Stimulated activated CD4-positive, alpha-beta T cell treated with anti-CD3 and anti-CD28 coated beads, TNF-alpha, amount 100 ng/mL, for 48 hours (primary cell): Measurements from ENCODE around the gene RPS15A.

ENCODE experiments used
- DNase-seq, 3 donors: peaks; one replicate each; pipeline ENCODE4 v3.0.0-alpha.2; 2020; ENCODE audit warnings: low read depth in 3 of 3

Gene RPS15A

DNA sequence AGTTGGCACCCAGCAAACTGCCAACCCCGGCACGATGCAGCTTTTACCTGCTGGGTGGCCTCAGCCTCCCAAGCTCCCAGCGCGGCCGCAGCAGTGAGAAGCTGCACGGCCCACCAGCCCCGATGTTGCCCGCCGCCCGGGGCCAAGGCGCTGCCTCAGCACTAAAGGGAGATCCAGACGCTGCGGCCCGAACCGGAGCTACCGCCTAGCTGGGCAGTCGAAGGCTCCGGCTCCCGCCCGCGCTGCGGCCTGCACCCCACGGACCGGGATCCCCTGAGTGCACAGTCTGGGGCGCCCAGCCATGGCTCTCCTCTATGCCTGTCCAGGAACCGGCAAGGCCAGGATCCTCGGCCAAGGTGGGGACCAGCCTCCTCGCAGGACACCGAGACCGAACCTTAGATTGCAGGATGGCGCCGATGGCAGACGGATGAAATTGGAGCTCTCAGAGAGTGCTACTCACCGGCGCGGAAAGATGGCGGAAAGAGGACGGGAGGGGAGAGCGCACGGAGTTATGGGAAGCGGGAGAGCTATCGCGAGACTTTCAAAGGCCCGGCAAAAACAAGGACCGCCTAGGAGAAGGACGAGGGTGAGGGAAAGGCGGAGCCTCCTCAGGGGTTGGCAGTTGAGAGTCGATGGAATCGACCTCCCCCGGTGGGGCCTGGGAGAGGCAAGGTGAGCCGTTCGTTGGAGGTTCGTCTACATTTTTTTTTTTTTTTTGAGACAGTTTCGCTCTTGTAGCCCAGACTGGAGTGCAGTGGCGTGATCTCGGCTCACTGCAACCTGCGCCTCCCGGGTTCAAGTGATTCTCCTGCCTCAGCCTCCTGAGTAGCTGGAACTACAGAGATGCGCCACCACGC lies at the start of gene RPS15A:
RPS15A (minus strand) TSS at position 485 of the 857 bp plus-strand sequence. CDS start 1,221 bp downstream, outside the sequence.
- peak; percentile 88 to 92 (median 88) for DNase-seq

DNA sequence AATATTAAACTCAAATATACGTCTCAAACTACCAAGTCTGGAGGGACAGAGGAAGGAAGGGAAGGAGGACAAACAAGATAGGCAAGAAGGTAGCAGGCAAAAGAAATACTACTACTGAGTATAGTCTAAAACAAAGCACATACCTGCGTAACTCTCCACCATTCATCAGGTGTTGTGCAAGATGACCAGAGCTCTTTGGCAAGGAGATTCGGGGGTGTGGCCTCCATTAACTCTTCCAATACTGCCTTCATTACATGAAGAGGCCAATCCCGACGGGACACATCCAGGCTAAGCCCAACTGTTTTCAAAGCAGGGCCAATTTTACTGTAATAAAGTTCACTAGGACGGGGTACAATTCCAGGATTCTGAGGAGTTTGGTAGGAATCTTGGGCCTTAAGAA lies 49.4 kb upstream of the RPS15A start:
- DNase-seq, result no peak

DNA sequence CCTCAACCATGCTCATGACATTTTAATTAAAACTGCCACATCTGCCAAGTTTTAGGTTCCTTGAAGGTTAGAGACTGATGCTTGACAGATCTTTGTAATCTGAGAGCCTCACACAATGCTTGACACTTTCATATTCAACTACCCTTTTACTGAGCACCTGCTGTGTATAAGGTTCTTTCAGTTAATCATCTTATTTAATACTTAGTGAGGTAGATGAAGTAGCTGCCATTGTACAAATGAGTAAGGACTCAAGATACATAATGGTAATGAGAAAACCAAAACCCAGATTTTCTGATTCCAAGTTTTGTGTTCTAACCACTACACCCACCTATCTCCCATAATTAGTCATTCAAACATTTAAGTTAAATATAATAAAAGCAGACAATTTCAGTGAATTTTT lies 46.6 kb upstream of the RPS15A start:
- no peak for DNase-seq

DNA sequence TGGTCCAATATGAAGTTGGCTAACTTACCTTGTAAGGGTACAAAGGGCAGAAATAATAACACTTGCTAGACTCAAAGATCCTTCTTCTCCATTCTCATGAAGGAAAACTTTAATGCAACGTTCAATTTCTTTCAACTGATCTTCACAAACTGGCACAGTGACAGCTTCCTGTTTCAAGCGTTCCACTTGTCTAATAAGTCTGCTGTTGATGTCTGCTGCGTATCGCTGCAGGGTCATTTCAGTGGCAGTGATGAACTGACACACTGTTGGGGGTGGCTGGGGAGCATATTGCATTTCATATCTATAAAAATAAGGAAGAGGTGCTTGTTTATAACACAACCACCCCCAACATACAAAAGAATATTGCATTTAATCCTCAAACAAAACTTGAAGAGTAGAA lies 44.7 kb upstream of the RPS15A start:
- no peak for DNase-seq

DNA sequence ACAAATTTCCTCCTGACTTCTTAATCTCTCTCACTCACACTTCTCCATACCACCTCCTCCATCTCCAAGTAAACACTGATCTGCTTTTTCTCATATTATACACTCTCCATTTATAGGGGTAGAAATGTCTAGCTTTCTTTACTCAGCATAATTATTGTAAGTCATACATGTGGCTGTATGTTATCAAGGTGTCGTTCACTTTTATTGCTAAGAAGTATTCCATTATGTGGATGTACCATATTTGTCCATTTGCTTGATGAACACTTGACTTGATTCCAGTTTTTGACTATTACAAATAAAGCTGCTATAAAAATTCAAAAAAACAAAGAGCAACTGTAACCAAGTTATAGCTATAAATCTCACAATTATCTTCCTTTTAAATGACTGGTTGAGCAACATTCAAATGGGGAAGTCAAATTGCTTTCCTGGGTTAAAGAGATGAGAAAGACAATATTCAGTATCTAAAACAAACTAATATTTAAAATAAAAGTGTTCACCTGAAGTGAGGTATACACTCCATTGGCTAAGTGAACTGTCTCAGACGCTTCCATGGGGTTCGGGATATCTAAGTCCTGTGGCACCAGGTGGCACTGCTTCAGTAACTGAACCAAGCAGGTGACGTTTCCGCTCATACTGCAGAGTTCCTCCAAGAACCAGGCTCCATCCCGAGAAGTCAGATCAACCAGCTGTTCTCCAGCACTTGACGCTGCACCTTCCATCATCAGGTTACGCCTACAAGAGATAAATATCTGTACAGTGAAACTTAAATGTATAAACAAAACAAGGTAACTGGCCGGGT lies 43.8 kb upstream of the RPS15A start:
- no peak for DNase-seq

DNA sequence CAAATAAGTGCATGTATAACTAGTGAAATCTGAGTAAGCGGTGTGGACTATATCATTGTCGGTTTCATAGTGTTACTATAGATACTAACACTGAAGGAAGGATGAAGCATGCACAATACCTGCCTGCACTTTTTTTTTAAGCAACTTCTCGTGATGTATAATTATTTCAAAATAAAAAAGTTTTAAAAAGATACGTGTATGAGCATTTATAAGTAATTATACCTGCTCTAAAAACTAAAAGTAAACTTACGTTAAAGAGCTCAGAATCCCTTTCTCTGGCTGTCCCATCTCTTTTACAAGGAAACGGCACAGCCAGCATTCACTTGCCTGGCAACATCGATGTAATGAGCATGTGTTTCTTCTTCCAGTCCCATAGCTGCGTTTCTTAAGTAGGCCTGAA lies 42.5 kb upstream of the RPS15A start:
- no peak for DNase-seq

DNA sequence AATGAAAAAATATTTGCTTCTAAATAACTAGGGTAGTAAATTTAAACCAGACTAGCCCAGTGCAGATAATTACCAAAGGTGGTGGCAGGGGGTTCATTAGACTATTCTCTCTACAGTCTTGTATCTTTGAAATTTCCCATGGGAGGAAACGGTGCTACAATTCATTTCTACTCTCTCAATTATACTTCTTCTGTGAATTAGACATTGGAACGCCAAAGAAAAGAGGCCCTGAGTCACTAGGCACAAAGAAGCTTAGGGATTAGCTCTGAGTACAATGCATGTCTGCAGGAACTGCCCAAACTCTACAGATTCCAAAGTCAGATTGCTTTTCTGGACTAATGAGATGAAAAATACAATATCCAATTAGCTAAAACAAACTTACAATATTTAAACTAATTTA lies 41.9 kb upstream of the RPS15A start:
- no peak for DNase-seq

DNA sequence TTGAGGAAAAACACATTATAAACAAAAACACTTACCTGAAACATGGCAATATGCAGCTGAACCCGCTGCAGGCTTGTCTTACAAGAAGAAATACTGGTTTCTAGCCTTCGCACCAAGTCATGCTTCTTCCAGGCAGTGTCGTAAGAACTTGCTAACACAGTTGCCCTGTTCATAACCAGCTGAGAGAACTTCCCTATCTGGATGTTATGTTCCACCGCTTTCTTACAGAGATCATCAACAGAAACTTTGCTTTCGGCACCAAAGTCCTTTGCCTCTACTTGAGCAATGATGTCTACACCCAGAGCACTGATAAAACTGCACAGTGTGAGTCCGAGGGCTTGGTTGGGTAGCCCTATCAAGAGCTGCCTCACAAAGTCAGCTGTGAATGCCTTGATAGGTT lies 39.1 kb upstream of the RPS15A start:
- DNase-seq, result no peak

DNA sequence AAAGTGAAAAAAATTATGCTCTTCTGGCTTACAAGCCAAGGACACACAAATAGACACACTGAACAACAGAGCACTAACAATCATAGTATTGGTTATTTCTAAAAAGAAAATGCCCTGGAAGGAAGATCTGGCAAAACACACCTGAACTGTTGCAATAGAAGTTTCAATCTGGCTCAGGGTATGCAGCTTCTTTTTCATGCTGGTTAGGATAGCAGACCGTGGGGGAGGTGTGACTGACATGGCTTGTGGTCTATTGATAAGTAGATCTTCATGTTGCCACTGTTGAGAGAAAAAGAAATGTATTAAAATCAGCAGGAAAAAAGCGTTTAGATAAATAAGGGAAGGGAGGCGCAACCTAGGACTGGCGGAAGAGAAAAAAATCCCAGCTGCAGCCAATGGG lies 37.8 kb upstream of the RPS15A start:
- no peak for DNase-seq

DNA sequence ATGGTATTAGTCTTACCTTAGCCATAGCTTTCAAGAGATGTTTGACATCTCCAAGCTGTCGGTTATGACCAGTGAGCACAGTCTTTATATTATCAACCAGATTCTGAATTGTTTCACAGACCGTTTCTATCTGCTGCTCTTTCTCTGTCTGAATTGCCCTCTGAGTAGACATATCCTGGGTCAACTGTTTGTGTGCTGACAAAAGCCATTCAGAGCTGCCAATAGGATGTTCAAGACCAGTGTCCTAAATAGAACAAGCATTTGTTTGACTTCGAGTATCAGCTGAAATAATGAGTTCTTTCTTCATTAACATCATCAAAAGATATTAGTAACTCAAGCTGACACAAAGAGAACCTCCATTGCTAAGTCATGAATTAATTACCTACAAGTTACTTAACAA lies 26.2 kb upstream of the RPS15A start:
- no peak for DNase-seq

DNA sequence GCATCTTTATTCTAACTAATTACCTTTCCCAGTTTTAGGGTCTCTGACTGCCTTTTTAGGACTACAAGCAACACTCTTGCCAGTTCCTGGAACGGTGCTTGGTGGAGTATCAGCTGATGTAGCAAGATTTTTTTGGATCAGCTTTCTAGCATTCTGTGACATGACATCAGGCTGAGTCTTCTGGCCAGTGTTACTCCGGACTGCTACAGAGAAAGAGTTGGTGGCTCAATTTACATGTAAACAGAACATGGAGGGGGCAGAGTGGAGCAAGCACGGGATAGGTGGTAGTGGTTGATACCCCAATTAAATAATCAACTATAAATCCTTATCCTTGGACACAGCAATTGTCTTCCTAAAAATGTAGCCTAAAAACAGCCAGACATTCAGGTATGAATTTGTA lies 21.8 kb upstream of the RPS15A start:
- DNase-seq, result no peak

DNA sequence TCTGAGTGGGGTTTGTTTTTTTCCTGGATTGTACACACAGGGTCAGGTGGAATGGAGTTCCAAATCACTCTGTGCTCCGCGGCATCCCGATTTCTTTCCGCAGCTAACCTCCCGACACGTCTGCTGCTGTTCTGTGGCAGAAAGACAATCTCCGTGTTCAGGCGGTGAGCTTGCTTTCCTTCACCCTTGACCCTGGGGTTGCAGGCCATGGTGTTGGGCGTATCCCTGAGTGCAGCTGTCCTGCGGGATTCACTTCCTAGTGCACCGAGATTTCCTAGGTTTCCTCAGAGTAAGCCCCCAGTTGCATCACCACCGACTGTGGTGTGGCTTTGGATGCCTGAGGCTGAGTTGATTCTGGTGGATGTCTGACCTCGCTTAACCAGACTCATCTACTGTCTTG lies 19.0 kb upstream of the RPS15A start:
- no peak for DNase-seq

DNA sequence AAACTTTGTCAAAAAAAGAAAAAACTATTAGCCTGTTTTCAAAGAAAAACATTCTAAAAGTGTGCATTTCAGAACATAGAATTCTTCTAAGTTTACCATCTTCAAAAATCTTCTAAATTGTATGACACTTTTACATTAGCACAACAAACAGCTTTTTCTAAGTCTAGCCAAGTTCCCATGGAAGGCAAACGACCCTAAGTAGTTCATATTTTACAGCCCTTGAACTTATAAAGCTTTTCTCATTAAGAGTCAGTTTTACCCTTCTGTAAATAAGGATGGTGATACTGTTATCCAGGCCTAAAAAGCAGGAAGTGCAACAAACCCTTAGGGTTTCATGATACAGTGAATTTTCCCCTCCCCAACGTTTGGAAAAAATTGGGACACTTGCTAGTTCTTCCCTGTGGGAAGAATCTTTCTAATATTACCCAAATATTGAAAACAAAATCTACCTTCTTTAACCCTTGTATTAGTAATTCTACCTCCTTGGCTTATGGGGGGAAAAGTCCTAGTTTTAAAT lies 15.2 kb upstream of the RPS15A start:
- no peak for DNase-seq

DNA sequence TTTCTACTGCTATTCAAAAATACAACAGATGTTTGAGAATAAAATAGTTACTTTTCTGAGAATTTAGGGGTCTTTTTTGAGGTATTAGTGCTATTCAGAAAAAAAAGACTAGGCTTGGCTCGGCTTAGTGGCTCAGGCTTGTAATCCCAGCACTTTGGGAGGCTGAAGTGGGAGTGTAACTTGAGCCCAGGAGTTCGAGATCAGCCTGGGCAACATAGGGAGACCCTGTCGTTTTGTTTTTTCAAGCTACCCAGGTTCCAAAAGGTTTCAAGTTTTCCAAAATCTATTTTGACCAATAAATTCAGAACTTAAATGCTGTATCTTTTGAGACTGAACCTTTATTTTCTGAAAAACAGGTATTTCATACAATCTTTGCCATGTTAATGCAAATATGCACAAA lies 14.4 kb upstream of the RPS15A start:
- DNase-seq, result no peak

DNA sequence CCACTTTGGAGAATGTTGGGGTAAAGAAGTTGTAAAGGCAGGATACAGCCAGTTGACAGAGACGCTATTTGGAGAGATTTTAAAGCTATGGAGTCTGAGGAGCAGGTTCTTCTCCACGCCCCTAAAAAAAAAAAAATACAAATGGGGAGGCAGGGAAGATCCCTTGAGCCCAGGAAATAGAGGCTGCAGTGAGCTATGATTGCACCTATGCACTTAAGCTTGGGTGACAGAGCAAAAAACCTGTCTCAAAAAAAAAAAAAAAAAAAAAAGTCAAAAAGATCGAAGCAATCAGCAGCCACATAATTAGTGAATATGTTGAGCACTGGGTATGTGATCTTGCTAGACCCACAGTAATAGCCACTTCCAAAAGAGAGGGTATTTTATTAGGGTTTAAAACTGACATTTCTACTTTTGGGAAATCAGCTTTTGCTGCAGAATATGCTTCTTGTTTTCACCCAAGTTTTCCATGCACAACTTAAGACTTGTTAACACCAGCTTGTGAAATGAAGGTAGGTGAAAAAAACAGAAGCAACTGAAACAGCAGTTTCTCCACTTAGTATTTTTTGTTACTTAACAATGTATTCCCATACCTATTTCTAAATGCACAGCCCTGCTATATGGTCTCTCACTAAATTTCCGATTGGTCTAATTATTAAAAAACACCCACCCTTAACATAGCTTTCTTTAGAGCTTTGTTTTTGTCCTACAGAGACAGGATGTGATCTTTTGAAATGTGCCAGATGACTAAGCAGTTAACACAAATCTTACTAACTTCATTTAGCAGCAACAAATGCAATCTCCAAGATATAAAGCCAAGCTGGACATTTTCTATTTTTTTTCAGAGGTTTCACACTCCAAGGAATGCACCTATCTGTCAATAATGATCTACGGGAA lies 13.7 kb upstream of the RPS15A start:
- no peak for DNase-seq

DNA sequence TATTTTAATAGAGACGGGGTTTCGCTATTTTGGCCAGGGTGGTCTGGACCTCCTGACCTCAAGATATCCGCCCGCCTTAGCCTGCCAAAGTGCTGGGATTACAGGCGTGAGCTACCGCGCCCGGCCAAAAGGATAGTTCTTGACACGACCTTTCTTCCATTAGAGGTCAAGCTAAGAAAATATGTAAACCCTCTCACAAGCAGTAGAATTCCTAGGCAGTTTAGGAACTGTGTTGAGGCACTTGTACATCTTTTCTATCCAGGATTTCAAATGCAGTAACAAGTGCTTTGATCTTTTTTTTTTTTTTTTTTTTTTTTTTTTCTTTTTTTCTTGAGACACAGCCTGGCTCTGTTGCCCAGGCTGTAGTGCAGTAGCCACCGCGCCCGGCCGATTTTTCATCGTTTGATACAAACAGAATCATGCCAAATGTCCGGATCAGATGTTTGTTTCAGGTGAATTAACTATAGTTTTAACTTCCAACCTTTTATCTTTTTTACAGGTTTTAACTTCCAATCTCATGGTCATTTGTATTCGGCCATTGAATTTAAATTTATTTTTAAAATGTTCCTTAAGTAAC lies 12.7 kb upstream of the RPS15A start:
- DNase-seq, result no peak

DNA sequence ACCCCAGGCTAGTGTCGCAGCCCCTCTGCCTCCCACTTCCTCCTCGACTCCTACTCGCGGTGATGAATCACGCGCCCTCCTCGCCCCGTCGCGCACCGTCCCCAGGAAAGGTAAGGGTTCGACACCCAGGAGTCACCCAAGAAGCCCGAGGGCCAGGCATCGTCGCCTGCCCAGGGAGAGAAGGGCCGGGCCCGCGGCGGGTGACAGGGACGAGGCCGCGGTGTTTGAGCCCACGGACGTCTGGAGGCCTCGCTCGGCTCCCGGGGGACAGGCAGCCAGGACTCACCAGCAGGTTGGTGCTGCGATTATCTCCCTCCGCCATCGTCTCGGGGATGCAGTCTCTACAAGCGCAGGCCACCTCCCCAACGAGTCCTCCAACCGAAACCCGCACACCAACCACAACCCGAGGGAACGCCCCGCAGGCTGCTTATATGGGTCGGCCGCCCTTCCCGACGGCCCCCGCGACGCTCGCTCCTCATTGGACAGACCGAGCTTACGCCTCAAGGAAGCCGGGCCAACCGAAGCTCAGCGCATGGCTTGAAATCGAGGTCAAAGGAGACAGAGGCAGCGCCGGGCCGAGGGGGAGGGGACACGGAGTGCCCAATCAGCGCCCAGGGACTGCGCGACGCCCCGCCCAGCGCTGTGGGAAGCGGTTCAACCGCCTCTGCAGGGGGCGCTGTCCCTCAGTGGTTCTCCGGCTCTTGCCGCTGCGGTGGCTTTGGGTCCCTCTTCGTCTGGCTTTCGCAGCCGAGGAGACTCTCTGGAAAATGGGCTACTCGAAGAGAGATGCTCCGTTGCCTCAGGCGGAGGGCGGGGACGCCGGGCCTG lies 11.2 kb upstream of the RPS15A start, which contains the start of gene ARL6IP1:
ARL6IP1 (minus strand) TSS at position 405 of the 828 bp plus-strand sequence; CDS start at position 322, 83 bp downstream.
- DNase-seq, result peak; percentile 96 to 98 (median 98)

DNA sequence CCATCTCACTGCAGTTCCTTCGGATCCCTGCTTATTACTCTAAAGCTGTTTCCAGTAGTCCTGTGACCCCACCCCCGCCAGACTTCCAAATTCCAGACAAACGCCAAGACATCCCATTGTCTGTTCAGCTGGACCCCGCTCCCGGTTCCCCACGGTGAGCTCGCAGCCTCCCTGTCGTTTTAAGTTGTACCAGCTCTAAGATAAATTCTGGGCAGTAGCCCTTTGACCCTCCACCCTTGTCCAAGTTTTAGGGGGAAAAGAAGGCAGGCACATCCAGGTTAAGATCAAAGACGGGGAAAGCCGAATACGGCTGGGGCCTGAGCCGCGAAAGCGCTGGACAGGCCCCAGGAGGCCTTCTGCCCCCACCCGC lies 10.6 kb upstream of the RPS15A start:
- DNase-seq, result no peak

DNA sequence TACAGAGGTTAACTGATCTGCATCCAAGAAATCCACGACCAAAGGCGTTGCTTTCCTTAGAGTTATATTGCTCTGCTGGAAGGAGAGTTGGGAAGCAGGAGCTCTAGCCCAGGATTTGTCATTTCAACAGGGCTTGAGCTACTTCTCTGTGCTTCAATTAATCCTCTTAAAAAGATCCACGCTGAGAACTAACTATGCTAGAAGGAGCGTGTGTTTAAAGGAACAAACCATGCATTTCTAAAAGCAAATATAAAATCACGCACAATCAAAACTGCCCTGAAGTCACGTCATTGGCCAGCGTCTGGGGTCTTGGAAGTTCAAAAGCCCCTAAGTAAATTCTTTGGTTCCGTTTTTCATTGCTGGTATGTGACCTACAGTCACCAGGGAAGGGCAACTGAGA lies 10.2 kb upstream of the RPS15A start:
- DNase-seq, result no peak

DNA sequence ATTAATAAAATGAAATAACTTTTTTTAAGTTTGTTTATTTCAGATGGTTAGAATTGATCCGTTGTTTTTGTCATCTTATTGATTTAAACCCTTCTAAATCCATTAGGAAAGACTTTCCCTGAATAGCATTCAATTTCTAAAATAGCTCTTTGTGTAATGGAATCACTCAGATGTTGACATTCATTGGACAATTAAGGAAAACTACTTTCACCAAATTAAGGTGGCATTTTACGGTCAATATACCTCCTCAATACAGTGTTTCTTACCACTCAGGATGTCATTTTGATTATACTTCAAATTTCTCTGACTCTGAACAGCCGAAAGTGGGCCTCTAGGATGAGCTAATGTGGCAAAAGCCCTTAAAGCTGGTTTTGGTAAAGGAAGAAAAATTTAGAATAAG lies 9.4 kb upstream of the RPS15A start:
- DNase-seq, result no peak
